Stimulated activated CD4-positive, alpha-beta T cell treated with anti-CD3 and anti-CD28 coated beads, Interleukin-12 subunit alpha, Interleukin-12 subunit beta, amount 100 ng/mL, for 4 hours (primary cell): Measurements from ENCODE around the gene C9orf85.

Source experiments
- DNase-seq: peaks from one replicate; pipeline ENCODE4 v3.0.0-alpha.2; 2020

Gene C9orf85

DNA sequence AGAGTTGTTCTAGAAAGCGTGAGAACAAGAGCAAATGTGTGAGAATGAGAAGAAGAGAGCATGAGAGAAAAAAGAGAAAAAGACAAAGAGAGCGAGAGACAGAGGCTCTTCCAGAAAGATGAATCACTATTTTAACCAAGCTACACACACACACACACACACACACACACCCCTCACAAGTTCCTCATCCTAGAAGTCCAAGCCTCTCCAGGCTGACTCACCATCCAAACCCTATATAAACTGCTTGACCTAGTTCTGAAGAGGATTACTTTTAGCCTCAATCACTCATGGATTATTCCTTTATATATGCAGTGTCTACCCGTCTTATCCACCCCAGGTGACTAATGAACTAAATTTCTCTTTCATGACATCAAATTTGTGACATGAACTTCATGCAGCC is 111.4 kb downstream of the C9orf85 start:
- DNase-seq: no peak
